Neutrophil (primary cell): ENCODE measurements around the gene OR5M3.

Source experiments
- H3K27ac ChIP-seq: fragments of 200-600 bp; sonication (generic); 2 replicates; pipeline ENCODE4 v1.5.1; 2016; ENCODE audit warnings: mild to moderate bottlenecking, moderate library complexity
- H3K27me3 ChIP-seq: fragments of 200-600 bp; sonication (generic); 2 replicates; pipeline ENCODE4 v1.6.0; 2016; ENCODE audit warnings: mild to moderate bottlenecking
- H3K36me3 ChIP-seq: fragments of 200-600 bp; sonication (generic); 2 replicates; pipeline ENCODE4 v1.5.1; 2017
- H3K4me1 ChIP-seq, 2 experiments: fragments of 200-600 bp in 1 of 2; sonication (generic) in 1 of 2; 1 replicate in 1 of 2; 2 replicates in 1 of 2; pipeline versions ENCODE4 v1.5.1 to v1.6.1; 2013 to 2016; ENCODE audit warnings: low read depth in 1 of 2, low read length in 1 of 2, mild to moderate bottlenecking in 1 of 2, moderate library complexity in 1 of 2; ENCODE audit not compliant: control insufficient read depth in 1 of 2, insufficient read depth in 1 of 2
- H3K4me3 ChIP-seq, 2 experiments: fragments of 200-600 bp in 1 of 2; sonication (generic) in 1 of 2; 1 replicate in 1 of 2; 2 replicates in 1 of 2; pipeline ENCODE4 v1.5.1; 2013 to 2016; ENCODE audit warnings: low read depth in 1 of 2, low read length in 1 of 2, mild to moderate bottlenecking in 1 of 2, moderate library complexity in 1 of 2
- H3K9me3 ChIP-seq: fragments of 200-600 bp; sonication (generic); 2 replicates; pipeline ENCODE4 v1.5.1; 2016
- TF ChIP-seq, protein P1 (sequence below): fragments of 200-600 bp; sonication (generic); IDR thresholded peaks from 2 replicates; pipeline ENCODE4 v1.5.1; 2016; ENCODE audit warnings: antibody characterized with exemption

The OR5M3 gene

GRCh38 chr11:56491270-56491669 is 18.1 kb upstream of the OR5M3 start, which contains the start of gene OR5M8:
Gene OR5M8 (minus strand): TSS chr11:56491370. CDS start chr11:56491370, 0 bp downstream.
- no peaks in the 10 kb centered on the region for H3K36me3 ChIP-seq
- H3K4me1 ChIP-seq, result no peaks in the 10 kb centered on the region
- no peak within 1 kb of the TSS for H3K27ac ChIP-seq
- TF ChIP-seq, protein P1, sequence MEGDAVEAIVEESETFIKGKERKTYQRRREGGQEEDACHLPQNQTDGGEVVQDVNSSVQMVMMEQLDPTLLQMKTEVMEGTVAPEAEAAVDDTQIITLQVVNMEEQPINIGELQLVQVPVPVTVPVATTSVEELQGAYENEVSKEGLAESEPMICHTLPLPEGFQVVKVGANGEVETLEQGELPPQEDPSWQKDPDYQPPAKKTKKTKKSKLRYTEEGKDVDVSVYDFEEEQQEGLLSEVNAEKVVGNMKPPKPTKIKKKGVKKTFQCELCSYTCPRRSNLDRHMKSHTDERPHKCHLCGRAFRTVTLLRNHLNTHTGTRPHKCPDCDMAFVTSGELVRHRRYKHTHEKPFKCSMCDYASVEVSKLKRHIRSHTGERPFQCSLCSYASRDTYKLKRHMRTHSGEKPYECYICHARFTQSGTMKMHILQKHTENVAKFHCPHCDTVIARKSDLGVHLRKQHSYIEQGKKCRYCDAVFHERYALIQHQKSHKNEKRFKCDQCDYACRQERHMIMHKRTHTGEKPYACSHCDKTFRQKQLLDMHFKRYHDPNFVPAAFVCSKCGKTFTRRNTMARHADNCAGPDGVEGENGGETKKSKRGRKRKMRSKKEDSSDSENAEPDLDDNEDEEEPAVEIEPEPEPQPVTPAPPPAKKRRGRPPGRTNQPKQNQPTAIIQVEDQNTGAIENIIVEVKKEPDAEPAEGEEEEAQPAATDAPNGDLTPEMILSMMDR, result no peak
- H3K27me3 ChIP-seq, result no peaks in the 10 kb centered on the region
- H3K4me3 ChIP-seq, result no peak within 1 kb of the TSS
- H3K9me3 ChIP-seq, result no peaks in the 10 kb centered on the region

DNA sequence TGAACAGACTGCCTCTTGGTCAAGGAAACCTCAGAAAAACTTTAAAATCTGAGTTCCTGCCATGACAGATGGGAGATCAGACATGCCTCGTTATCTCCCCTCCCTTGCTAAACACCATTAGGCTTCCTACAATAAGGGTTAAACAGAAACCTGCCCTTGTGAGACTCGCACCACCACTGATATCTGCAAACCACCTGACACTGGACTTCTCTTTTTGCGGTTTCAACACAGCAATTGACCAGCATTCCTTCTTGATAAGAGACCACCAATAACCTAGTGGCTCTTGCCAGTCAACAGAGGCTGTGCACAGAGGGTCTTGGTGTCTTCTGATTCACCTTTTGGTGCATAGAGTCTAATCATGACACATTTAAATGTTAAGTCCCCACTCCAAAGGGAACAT is 13.6 kb upstream of the OR5M3 start:
- TF ChIP-seq, protein P1, result no peak
- Histone ChIP-seq H3K27ac (no peak overlapping the region), H3K36me3 (no peaks in the 10 kb centered on the region), H3K9me3 (no peaks in the 10 kb centered on the region), H3K27me3 (no peaks in the 10 kb centered on the region), H3K4me3 (no peak overlapping the region), H3K4me1 (no peaks in the 10 kb centered on the region)

DNA sequence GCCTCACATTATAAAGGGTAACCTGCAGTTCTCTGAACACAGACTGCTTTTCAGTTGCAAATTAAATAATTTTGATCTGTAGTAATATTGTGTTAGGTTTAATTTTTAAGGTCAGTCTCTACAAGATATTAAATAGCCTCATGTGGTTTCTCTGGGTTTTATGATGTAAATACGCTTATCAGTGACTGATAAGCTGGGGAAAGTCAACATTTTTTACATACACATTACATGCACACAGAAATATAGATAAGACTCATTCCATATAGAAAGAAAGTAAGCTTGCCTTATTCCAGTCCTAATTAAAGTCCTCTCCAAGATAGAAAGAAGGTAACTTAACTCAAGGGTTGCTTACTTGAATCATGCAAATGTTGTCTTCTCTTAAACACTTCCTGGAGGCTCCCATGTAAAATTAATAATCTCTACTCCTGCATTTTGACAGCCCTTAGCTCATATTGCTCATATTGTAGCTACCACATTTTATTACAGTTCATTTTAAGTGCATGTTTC is 1.6 kb upstream of the OR5M3 start:
- H3K27me3 ChIP-seq, result no peaks in the 10 kb centered on the region
- TF ChIP-seq, protein P1, result no peak
- H3K4me1 ChIP-seq, result no peaks in the 10 kb centered on the region
- H3K9me3 ChIP-seq, result no peaks in the 10 kb centered on the region
- H3K27ac ChIP-seq, result no peak overlapping the region
- H3K36me3 ChIP-seq, result no peaks in the 10 kb centered on the region
- no peak overlapping the region for H3K4me3 ChIP-seq

GRCh38 chr11:56457076-56457475 is 16.1 kb downstream of the OR5M3 start:
- H3K27ac ChIP-seq, result no peak overlapping the region
- H3K36me3 ChIP-seq, result no peaks in the 10 kb centered on the region
- no peaks in the 10 kb centered on the region for H3K27me3 ChIP-seq
- H3K9me3 ChIP-seq, result no peaks in the 10 kb centered on the region
- TF ChIP-seq, protein P1, result no peak
- H3K4me1 ChIP-seq, result no peaks in the 10 kb centered on the region
- H3K4me3 ChIP-seq, result no peak overlapping the region

DNA sequence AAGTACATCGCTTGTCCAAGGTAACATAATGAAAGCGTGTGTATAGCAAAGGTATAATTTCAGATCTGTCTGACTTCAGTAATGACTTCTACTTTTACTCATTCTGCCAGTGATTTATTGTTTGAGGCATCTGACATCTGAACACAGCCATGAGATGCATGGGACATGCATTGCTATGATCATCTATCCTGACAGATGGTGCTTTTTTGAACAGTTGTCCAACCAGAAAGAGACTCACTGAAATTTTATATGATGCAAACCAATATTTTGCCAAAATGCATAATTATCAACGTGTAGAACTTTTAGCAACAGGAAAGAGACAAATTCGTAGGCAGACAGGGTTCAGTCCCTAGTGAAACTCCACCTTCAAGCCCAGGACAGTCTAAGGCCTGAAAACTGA is 19.6 kb downstream of the OR5M3 start:
- Histone ChIP-seq H3K9me3 (no peaks in the 10 kb centered on the region), H3K4me3 (no peak overlapping the region), H3K36me3 (no peaks in the 10 kb centered on the region), H3K27me3 (no peaks in the 10 kb centered on the region), H3K4me1 (no peaks in the 10 kb centered on the region), H3K27ac (no peak overlapping the region)
- TF ChIP-seq, protein P1, result no peak
